ENCODE data around the gene OTUD3. TPM values are rescaled to one million over a fixed set of nuclear protein-coding genes. Genes with fewer than 3 reads are reported as not detected.

OTUD3 gene
- total and polyA plus RNA-seq, 9 of the 15 experiments (the other 6 are each of a cell fraction or from before 2014, with no cell fraction given), result 2.0 to 16.6 (median 11.0) TPM

DNA sequence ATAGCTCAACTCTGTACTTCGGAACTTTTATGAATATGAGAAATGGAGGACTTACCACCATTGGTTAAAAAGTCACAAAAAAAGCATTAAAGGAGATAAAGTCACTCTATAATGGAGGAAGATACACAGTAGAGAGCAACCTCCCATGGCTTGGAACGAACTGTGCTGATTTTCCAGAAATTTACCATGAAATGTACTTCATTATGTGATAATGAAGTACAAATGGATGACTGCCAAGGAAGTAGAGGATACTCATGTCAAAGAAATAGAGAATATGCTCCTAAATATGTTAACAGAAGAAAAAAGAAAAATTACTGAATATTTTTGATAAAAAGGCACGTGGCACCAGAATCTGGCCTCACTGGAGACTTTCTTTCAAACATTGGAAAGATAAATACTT lies 64.8 kb downstream of the OTUD3 start (continued):
- TF ChIP-seq, protein P1, sequence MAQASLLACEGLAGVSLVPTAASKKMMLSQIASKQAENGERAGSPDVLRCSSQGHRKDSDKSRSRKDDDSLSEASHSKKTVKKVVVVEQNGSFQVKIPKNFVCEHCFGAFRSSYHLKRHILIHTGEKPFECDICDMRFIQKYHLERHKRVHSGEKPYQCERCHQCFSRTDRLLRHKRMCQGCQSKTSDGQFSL (CRISPR knock-in tag; IDR thresholded peaks at IDR 0.05), result no peak
- TF ChIP-seq, protein P1 (tag; IDR thresholded peaks at IDR 0.05), result no peak
- TF ChIP-seq SIN3A (IDR thresholded peaks at IDR 0.05; ENCODE audit: borderline replicate concordance in 2 of 2, control insufficient read depth in 1 of 2, low read depth in 2 of 2, low read length in 2 of 2) (no peak), SLC30A9 (CRISPR knock-in tag; IDR thresholded peaks at IDR 0.05) (no peak)

DNA sequence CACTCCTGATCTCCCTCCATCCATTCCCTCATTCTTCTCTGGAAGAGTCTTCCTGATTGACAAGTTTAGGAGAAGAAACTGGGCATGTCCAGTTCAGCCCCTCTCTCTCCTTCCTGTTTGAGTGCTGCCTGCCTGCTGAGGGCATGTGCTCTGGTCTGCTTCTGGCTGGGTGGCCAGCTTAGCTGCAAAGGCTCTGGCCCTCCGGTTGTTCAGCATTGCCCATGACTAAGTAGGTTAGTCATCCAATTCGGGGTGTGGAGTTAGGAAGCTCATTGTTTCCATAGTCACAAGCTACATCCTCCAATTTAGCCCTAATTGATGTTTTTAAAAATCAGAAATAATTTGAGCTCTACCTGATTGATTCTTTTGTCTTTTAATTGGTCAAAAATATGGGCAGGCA lies 66.8 kb downstream of the OTUD3 start:
- in situ Hi-C loops (cut with MboI) (no loop called here), intact Hi-C loops (cut with micrococcal nuclease) (no loop called here)
- ChIA-PET CTCF (ENCODE audit: low intra/inter-chr PET ratio) (no interaction called here), POLR2A (interaction anchor here (1.2 kb wide), 1 partner anchor 9 kb away, joined by 4 read pairs; no protein-coding TSS in a partner anchor)
- Histone ChIP-seq H3K9me1 (ENCODE audit: control insufficient read depth, insufficient read depth, low read length) (no peaks in the 10 kb centered on the region), H2AFZ (ENCODE audit: low read depth, low read length) (no peak overlapping the region), H4K20me1 (replicated peaks; ENCODE audit: control insufficient read depth, insufficient read depth, low read length) (no peaks in the 10 kb centered on the region), H3K9ac (ENCODE audit: insufficient read depth in 1 of 2, low read depth in 2 of 2, low read length in 2 of 2) (no peak overlapping the region), H3K4me2 (ENCODE audit: insufficient read depth, low read length) (no peak overlapping the region), H3K4me3 (no peak overlapping the region), H3K27me3 (ENCODE audit: control insufficient read depth in 2 of 2, insufficient read depth in 2 of 2, low read length in 2 of 2) (peaks cover 8 to 19% of the 10 kb centered on the region in 2 experiments), H3K9me3 (replicated peaks; ENCODE audit: control insufficient read depth, insufficient read depth, low read depth, low read length) (no peaks in the 10 kb centered on the region), H3K27ac (ENCODE audit: extremely low read depth, low read depth, low read length) (no peak overlapping the region), H3K4me1 (replicated peaks in 1 of 2; ENCODE audit: control insufficient read depth in 2 of 2, insufficient read depth in 2 of 2, low read length in 2 of 2) (no peaks in the 10 kb centered on the region), H3K79me2 (ENCODE audit: control insufficient read depth, insufficient read depth, low read length) (no peaks in the 10 kb centered on the region), H3K36me3 (ENCODE audit: control insufficient read depth, insufficient read depth, low read length) (no peaks in the 10 kb centered on the region)
- TF ChIP-seq, protein P2, sequence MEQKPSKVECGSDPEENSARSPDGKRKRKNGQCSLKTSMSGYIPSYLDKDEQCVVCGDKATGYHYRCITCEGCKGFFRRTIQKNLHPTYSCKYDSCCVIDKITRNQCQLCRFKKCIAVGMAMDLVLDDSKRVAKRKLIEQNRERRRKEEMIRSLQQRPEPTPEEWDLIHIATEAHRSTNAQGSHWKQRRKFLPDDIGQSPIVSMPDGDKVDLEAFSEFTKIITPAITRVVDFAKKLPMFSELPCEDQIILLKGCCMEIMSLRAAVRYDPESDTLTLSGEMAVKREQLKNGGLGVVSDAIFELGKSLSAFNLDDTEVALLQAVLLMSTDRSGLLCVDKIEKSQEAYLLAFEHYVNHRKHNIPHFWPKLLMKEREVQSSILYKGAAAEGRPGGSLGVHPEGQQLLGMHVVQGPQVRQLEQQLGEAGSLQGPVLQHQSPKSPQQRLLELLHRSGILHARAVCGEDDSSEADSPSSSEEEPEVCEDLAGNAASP (IDR thresholded peaks at IDR 0.05), result no peak
- TF ChIP-seq ZNF780A (CRISPR knock-in tag; IDR thresholded peaks at IDR 0.05) (no peak), NR4A1 (CRISPR knock-in tag; IDR thresholded peaks at IDR 0.05) (no peak), NR4A1 (tag; IDR thresholded peaks at IDR 0.05) (no peak), ZFPM2 (CRISPR knock-in tag; IDR thresholded peaks at IDR 0.05) (no peak)
- BruUV-seq (replicated peaks), result no TSS peak
- FAIRE-seq (no peak), ATAC-seq (no peak), DNase-seq (ENCODE audit: extremely low read depth in 1 of 4, low spot score in 3 of 4) (no peak)
- WGBS (ENCODE audit: insufficient coverage, low coverage, missing lambda C conversion rate), result 0% methylated on average over 2 of the region's 2 CpGs
